ENCODE data around the gene ISG15. TPM values are rescaled to one million over a fixed set of nuclear protein-coding genes. Genes with fewer than 3 reads are reported as not detected.

Gene ISG15
- total and polyA plus RNA-seq, 9 of the 15 experiments (the other 6 are each of a cell fraction or from before 2014, with no cell fraction given) = 0.40 to 58.3 (median 12.2) TPM

DNA sequence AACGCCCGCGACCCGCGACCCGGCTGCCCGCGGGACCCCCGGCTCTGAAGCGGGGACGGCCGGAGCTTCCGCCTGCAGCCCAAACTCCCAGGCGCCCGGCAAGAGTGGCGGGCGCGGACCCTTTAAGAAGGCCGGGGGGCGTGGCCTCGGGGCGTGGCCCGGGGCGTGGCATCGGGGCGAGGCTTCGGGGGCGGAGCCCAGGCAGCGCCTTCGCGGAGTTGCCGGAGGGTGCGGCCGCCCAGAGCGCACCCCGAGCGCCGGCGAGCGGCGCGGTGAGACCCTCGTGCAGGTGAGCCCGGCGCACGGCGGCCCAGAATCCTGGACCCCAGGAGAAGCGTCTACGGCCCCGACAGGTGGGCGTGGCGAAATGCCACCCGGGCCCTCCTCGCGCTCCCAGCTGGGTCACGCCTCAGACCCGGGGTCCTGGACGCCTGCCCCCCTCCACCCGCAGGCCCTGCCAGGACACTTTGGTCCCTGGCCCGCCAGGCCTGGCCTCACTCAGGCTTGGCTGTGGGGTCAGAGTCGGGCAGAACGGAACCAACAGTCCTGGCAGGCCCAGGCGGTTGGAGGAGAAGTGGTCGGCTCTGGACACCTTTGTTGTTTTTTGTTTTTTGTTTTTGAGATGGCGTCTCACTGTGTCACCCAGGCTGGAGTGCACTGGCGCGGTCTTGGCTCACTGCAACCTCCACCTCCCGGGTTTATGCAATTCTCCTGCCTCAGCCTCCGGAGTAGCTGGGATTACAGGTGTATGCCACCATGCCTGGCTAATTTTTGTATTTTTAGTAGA is 46.4 kb downstream of the ISG15 start (continued):
- TF ChIP-seq, protein P1, sequence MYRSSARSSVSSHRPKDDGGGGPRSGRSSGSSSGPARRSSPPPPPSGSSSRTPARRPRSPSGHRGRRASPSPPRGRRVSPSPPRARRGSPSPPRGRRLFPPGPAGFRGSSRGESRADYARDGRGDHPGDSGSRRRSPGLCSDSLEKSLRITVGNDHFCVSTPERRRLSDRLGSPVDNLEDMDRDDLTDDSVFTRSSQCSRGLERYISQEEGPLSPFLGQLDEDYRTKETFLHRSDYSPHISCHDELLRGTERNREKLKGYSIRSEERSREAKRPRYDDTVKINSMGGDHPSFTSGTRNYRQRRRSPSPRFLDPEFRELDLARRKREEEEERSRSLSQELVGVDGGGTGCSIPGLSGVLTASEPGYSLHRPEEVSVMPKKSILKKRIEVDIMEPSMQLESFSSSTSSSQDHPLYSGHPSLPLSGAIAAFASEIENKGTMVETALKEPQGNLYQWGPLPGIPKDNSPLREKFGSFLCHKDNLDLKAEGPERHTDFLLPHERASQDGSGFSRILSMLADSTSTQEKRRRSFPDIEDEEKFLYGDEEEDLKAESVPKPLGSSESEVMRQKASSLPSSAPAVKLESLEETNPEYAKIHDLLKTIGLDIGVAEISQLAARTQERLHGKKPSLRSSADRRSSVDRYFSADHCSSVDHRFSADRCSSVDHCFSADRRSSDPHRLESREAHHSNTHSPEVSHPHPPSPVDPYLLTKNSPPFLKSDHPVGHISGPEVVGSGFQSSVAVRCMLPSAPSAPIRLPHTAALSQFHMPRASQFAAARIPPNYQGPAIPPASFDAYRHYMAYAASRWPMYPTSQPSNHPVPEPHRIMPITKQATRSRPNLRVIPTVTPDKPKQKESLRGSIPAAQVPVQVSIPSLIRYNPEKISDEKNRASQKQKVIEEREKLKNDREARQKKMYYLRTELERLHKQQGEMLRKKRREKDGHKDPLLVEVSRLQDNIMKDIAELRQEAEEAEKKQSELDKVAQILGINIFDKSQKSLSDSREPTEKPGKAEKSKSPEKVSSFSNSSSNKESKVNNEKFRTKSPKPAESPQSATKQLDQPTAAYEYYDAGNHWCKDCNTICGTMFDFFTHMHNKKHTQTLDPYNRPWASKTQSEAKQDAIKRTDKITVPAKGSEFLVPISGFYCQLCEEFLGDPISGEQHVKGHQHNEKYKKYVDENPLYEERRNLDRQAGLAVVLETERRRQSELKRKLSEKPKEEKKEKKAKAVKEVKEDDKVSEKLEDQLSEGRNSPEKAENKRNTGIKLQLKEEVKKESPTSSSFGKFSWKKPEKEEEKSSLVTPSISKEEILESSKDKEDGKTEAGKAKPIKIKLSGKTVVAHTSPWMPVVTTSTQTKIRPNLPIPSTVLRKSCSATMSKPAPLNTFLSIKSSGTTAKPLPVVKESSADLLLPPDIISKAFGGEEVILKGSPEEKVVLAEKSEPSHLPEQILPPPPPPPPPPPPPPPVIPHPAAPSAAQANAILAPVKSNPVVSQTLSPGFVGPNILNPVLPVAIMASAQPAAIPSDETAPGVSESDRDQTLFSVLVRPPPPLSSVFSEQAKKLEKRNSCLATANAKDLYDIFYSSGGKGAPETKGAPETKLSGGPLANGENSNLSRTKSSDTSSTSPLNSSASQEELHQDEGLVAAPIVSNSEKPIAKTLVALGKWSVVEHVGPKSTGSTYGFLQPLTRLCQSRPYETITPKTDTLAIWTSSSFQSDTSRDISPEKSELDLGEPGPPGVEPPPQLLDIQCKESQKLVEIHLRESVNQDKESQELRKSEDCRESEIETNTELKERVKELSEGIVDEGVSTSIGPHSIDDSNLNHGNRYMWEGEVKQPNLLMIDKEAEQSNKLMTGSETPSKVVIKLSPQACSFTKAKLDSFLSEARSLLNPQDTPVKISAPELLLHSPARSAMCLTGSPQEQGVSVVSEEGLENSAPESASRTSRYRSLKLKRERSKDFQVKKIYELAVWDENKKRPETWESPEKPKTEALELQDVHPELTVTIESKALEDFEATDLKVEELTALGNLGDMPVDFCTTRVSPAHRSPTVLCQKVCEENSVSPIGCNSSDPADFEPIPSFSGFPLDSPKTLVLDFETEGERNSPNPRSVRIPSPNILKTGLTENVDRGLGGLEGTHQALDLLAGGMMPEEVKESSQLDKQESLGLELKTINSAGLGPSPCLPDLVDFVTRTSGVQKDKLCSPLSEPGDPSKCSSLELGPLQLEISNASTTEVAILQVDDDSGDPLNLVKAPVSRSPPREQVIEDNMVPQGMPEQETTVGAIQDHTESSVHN (IDR thresholded peaks at IDR 0.05; ENCODE audit: borderline replicate concordance in 1 of 2, low read depth in 1 of 2) = no peak
- TF ChIP-seq, protein P2, sequence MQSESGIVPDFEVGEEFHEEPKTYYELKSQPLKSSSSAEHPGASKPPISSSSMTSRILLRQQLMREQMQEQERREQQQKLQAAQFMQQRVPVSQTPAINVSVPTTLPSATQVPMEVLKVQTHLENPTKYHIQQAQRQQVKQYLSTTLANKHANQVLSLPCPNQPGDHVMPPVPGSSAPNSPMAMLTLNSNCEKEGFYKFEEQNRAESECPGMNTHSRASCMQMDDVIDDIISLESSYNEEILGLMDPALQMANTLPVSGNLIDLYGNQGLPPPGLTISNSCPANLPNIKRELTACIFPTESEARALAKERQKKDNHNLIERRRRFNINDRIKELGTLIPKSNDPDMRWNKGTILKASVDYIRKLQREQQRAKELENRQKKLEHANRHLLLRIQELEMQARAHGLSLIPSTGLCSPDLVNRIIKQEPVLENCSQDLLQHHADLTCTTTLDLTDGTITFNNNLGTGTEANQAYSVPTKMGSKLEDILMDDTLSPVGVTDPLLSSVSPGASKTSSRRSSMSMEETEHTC (IDR thresholded peaks at IDR 0.05) = no peak
- TF ChIP-seq PHTF2 (CRISPR knock-in tag; IDR thresholded peaks at IDR 0.05) = no peak
- TF ChIP-seq, protein P3, sequence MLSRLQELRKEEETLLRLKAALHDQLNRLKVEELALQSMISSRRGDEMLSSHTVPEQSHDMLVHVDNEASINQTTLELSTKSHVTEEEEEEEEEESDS (CRISPR knock-in tag; IDR thresholded peaks at IDR 0.05) = no peak
- TF ChIP-seq RFX5 (IDR thresholded peaks at IDR 0.05; ENCODE audit: low read depth, low read length) = no peak
- no peak for TF ChIP-seq MXI1 (IDR thresholded peaks at IDR 0.05; ENCODE audit: low read depth, low read length)
- no peak; a peak in 1 of 4 replicates for TF ChIP-seq TEAD1 (CRISPR knock-in tag; IDR thresholded peaks at IDR 0.05)
- no peak for TF ChIP-seq MEIS2 (IDR thresholded peaks at IDR 0.05; ENCODE audit: partially characterized antibody)
- TF ChIP-seq L3MBTL2 (IDR thresholded peaks at IDR 0.05) = no peak; the same call in 1 of the 2 replicates
- no peak for TF ChIP-seq ELF4 (CRISPR knock-in tag; IDR thresholded peaks at IDR 0.05)
- TF ChIP-seq ZKSCAN3 (CRISPR knock-in tag; IDR thresholded peaks at IDR 0.05) = no peak
- no peak for TF ChIP-seq THRAP3 (IDR thresholded peaks at IDR 0.05; ENCODE audit: borderline replicate concordance)
- TF ChIP-seq CC2D1A (IDR thresholded peaks at IDR 0.05) = no peak
- TF ChIP-seq, protein P4, sequence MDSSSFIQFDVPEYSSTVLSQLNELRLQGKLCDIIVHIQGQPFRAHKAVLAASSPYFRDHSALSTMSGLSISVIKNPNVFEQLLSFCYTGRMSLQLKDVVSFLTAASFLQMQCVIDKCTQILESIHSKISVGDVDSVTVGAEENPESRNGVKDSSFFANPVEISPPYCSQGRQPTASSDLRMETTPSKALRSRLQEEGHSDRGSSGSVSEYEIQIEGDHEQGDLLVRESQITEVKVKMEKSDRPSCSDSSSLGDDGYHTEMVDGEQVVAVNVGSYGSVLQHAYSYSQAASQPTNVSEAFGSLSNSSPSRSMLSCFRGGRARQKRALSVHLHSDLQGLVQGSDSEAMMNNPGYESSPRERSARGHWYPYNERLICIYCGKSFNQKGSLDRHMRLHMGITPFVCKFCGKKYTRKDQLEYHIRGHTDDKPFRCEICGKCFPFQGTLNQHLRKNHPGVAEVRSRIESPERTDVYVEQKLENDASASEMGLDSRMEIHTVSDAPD (CRISPR knock-in tag; IDR thresholded peaks at IDR 0.05) = no peak
- no peak for TF ChIP-seq POLR2B (IDR thresholded peaks at IDR 0.05; ENCODE audit: low read depth, partially characterized antibody)
- TF ChIP-seq BACH1 (tag; IDR thresholded peaks at IDR 0.05) = no peak
- no peak for TF ChIP-seq TCF7L2 (IDR thresholded peaks at IDR 0.05; ENCODE audit: low read depth, low read length)
- TF ChIP-seq ZNF263 (CRISPR knock-in tag; IDR thresholded peaks at IDR 0.05; ENCODE audit: borderline replicate concordance) = no peak
